Measurements from ENCODE around the gene CHRNA1. TPM values are rescaled to one million over a fixed set of nuclear protein-coding genes. Genes with fewer than 3 reads are reported as not detected.
A peak's percentile ranks its signal among the peaks of the same experiment; 100 is the strongest.

CHRNA1 gene
- total and polyA plus RNA-seq, 4 donors: 0.03 TPM; not detected in 3

- WGBS, 2 donors: 65 to 74% methylated on average over 5 of the region's 5 CpGs
These were observed 8.2 kb upstream of the CHRNA1 start for GRCh38 chr2:174772472-174772801.

GRCh38 chr2:174771631-174772471 is 7.6 kb upstream of the CHRNA1 start:
- no peaks in the 10 kb centered on the region for H3K27me3 ChIP-seq (ENCODE audit: control insufficient read depth in 3 of 3, insufficient read depth in 3 of 3, low read length in 2 of 3)
- H3K9ac ChIP-seq (ENCODE audit: insufficient read depth in 1 of 2, low read length in 2 of 2): peak overlapping the region in 1 of 2 donors; percentile 24
- H3K4me1 ChIP-seq (ENCODE audit: control insufficient read depth in 5 of 5, insufficient read depth in 5 of 5, low read length in 5 of 5): peaks cover 0 to 29% (median 19%) of the 10 kb centered on the region in 5 donors
- ATAC-seq (ENCODE audit: insufficient read depth, low FRiP score): peak; percentile 86
- no peaks in the 10 kb centered on the region for H3K36me3 ChIP-seq (ENCODE audit: control insufficient read depth in 4 of 4, insufficient read depth in 4 of 4, low read length in 4 of 4)
- H3K4me3 ChIP-seq: no peak overlapping the region
- H3K9me3 ChIP-seq (ENCODE audit: control insufficient read depth in 4 of 4, insufficient read depth in 3 of 4, low read length in 3 of 4): no peaks in the 10 kb centered on the region
- 34 to 35% methylated on average over 14 of the region's 14 CpGs for WGBS, 2 donors
- peak; percentile 85 to 91 (median 90) for DNase-seq
- TF ChIP-seq CTCF (IDR thresholded peaks at IDR 0.05; ENCODE audit: control extremely low read depth, extremely low read depth): peak; percentile 73
- H3K27ac ChIP-seq (ENCODE audit: low read depth in 1 of 2, low read length in 1 of 2): peak overlapping the region in 1 of 2 donors; percentile 61

More at GRCh38 chr2:174772472-174772801, 8.2 kb upstream of the CHRNA1 start:
- Histone ChIP-seq H3K27me3 (ENCODE audit: control insufficient read depth in 3 of 3, insufficient read depth in 3 of 3, low read length in 2 of 3) (no peaks in the 10 kb centered on the region), H3K4me1 (ENCODE audit: control insufficient read depth in 5 of 5, insufficient read depth in 5 of 5, low read length in 5 of 5) (peaks cover 0 to 35% (median 23%) of the 10 kb centered on the region in 5 donors), H3K36me3 (ENCODE audit: control insufficient read depth in 4 of 4, insufficient read depth in 4 of 4, low read length in 4 of 4) (no peaks in the 10 kb centered on the region), H3K9ac (ENCODE audit: insufficient read depth in 1 of 2, low read length in 2 of 2) (no peak overlapping the region), H3K9me3 (ENCODE audit: control insufficient read depth in 4 of 4, insufficient read depth in 3 of 4, low read length in 3 of 4) (no peaks in the 10 kb centered on the region), H3K27ac (ENCODE audit: low read depth in 1 of 2, low read length in 1 of 2) (peak overlapping the region in 1 of 2 donors; percentile 39), H3K4me3 (no peak overlapping the region)
- DNase-seq: no peak
- no peak for TF ChIP-seq CTCF (IDR thresholded peaks at IDR 0.05; ENCODE audit: control extremely low read depth, extremely low read depth)
- ATAC-seq (ENCODE audit: insufficient read depth, low FRiP score): no peak

GRCh38 chr2:174771136-174771535 is 6.9 kb upstream of the CHRNA1 start:
- Histone ChIP-seq H3K27me3 (ENCODE audit: control insufficient read depth in 3 of 3, insufficient read depth in 3 of 3, low read length in 2 of 3) (no peaks in the 10 kb centered on the region), H3K4me1 (ENCODE audit: control insufficient read depth in 5 of 5, insufficient read depth in 5 of 5, low read length in 5 of 5) (peaks cover 0 to 22% (median 13%) of the 10 kb centered on the region in 5 donors), H3K9ac (ENCODE audit: insufficient read depth in 1 of 2, low read length in 2 of 2) (no peak overlapping the region), H3K36me3 (ENCODE audit: control insufficient read depth in 4 of 4, insufficient read depth in 4 of 4, low read length in 4 of 4) (no peaks in the 10 kb centered on the region), H3K27ac (ENCODE audit: low read depth in 1 of 2, low read length in 1 of 2) (no peak overlapping the region), H3K9me3 (ENCODE audit: control insufficient read depth in 4 of 4, insufficient read depth in 3 of 4, low read length in 3 of 4) (no peaks in the 10 kb centered on the region), H3K4me3 (no peak overlapping the region)
- TF ChIP-seq CTCF (IDR thresholded peaks at IDR 0.05; ENCODE audit: control extremely low read depth, extremely low read depth): no peak
- 81 to 89% methylated on average over 3 of the region's 3 CpGs for WGBS, 2 donors
- DNase-seq: no peak
- ATAC-seq (ENCODE audit: insufficient read depth, low FRiP score): no peak

Data from lung (tissue), 12 donors.